ENCODE results near the gene MDH2. TPM values are rescaled to one million over a fixed set of nuclear protein-coding genes. Genes with fewer than 3 reads are reported as not detected.
"Not testable (repeated sequence)": the region's sequence is repeated elsewhere in the genome, so short reads cannot be mapped to it uniquely, and the experiment has no call there.

The MDH2 gene
- 100 to 1,000 TPM; 159 to 161 TPM for total RNA-seq

GRCh38 chr7:76047811-76048667 lies at the start of gene MDH2, which contains the start of gene STYXL1:
Gene MDH2, plus strand, starts transcription at chr7:76048106. Its CDS starts 55 bp downstream, at chr7:76048161.
Gene STYXL1, minus strand, starts transcription at chr7:76048000. Its CDS starts 17,477 bp downstream, at chr7:76030523.
- Mint-ChIP-seq H3K4me1 (peaks cover 56% of the 10 kb centered on the region), H3K9me3 (no peaks in the 10 kb centered on the region), H3K27ac (peak within 1 kb of the TSS; percentile 93), H3K36me3 (ENCODE audit: low read depth) (peaks cover 39% of the 10 kb centered on the region), H3K4me3 (peak within 1 kb of the TSS; percentile 95), H3K27me3 (no peaks in the 10 kb centered on the region)
- ChIA-PET CTCF (interaction anchor here (0.6 to 2.2 kb wide), 7 partner anchors 16 to 270 kb away, joined by 3 to 7 read pairs (median 3); partner anchors contain the start of gene POR), POLR2A (interaction anchor here (0.8 to 2.8 kb wide), 17 partner anchors 9 to 271 kb away, joined by 3 to 18 read pairs (median 5); partner anchors contain the start of genes POR, RHBDD2 and TMEM120A)
- peak; percentile 93 for DNase-seq

- Mint-ChIP-seq H3K27ac (no peak overlapping the region), H3K4me1 (peaks cover 29% of the 10 kb centered on the region), H3K27me3 (no peaks in the 10 kb centered on the region), H3K4me3 (no peak overlapping the region), H3K36me3 (ENCODE audit: low read depth) (peaks cover 60% of the 10 kb centered on the region), H3K9me3 (no peaks in the 10 kb centered on the region)
- no peak for DNase-seq
- ChIA-PET CTCF (no interaction called here), POLR2A (no interaction called here)
Observed at GRCh38 chr7:76000566-76000965, 47.3 kb upstream of the MDH2 start.

- peaks cover 14% of the 10 kb centered on the region for H3K4me1 Mint-ChIP-seq
- ChIA-PET CTCF (no interaction called here), POLR2A (no interaction called here)
- DNase-seq: no peak
- no peaks in the 10 kb centered on the region for H3K27me3 Mint-ChIP-seq
- no peak overlapping the region for H3K4me3 Mint-ChIP-seq
- no peaks in the 10 kb centered on the region for H3K9me3 Mint-ChIP-seq
- peaks cover 50% of the 10 kb centered on the region for H3K36me3 Mint-ChIP-seq (ENCODE audit: low read depth)
- H3K27ac Mint-ChIP-seq: no peak overlapping the region
Observed at GRCh38 chr7:76002139-76002538, 45.8 kb upstream of the MDH2 start.

DNA sequence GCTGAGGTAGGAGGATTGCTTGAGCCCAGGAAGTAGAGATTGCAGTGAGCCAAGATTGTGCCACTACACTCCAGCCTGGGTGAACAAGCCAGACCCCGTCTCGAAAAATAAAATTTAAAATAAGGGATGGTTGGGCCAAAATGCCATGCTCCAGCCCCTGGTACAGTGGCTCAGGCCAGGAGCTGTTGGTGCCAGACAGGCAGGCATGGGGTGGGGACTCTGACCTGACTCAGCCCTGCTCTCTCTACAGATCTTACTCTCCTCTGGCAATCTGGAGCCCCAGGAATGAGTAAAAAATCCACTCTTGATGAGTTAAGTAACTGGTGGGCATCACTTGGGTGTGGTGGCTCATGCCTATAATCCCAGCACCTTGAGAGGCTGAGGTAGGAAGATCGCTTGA lies 45.1 kb upstream of the MDH2 start:
- peaks cover 44% of the 10 kb centered on the region for H3K36me3 Mint-ChIP-seq (ENCODE audit: low read depth)
- H3K27me3 Mint-ChIP-seq: no peaks in the 10 kb centered on the region
- ChIA-PET POLR2A (no interaction called here), CTCF (no interaction called here)
- no peak for DNase-seq
- H3K9me3 Mint-ChIP-seq: no peaks in the 10 kb centered on the region
- no peak overlapping the region for H3K27ac Mint-ChIP-seq
- H3K4me1 Mint-ChIP-seq: peaks cover 10% of the 10 kb centered on the region
- no peak overlapping the region for H3K4me3 Mint-ChIP-seq

DNA sequence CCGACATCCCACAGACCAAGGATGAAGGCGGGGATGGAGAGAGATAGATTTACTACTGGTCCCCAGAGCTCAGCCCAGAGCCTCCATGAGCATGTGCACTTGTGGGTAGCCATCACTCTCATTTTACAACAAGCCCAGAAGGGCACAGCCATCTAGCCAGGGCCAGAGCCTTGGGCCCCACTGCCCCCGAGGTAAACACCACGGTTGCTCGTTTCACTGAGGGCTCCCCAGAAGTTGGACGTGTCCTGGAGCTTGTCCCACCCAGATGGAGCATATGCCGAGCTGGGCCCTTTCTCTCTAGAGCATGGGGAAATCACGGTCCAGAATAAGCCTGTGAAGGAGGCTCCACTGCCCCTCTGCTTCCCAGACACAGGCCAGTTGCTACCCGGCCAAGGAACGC lies 44.6 kb upstream of the MDH2 start:
- Mint-ChIP-seq H3K4me3 (no peak overlapping the region), H3K27me3 (peaks cover 1% of the 10 kb centered on the region), H3K27ac (no peak overlapping the region), H3K4me1 (peaks cover 13% of the 10 kb centered on the region), H3K36me3 (ENCODE audit: low read depth) (peaks cover 45% of the 10 kb centered on the region), H3K9me3 (no peaks in the 10 kb centered on the region)
- POLR2A ChIA-PET: no interaction called here
- CTCF ChIA-PET: no interaction called here
- no peak for DNase-seq

DNA sequence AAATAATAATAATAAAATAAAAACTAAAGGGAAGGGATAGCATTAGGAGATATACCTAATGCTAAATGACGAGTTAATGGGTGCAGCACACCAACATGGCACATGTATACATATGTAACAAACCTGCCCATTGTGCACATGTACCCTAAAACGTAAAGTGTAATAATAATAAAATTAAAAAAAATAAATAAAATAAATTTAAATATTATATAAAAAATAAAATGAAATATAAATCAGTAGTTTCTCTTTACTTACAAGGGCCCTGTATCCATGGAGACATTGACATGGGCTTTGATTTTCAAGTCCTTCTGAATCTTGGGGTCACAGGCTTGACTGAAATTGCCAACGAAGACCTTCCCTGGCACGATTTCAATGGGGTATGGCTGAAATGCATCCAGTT lies 42.9 kb upstream of the MDH2 start:
- H3K4me3 Mint-ChIP-seq, H3K27ac Mint-ChIP-seq, H3K27me3 Mint-ChIP-seq, H3K9me3 Mint-ChIP-seq, DNase-seq, POLR2A ChIA-PET: not testable (repeated sequence)
- peaks cover 37% of the 10 kb centered on the region for H3K36me3 Mint-ChIP-seq (ENCODE audit: low read depth)
- CTCF ChIA-PET: interaction anchor here (0.6 to 0.7 kb wide), 2 partner anchors 16 to 139 kb away, joined by 3 to 4 read pairs; no protein-coding TSS in a partner anchor
- H3K4me1 Mint-ChIP-seq: peaks cover 22% of the 10 kb centered on the region

GRCh38 chr7:76008156-76008687 lies 39.7 kb upstream of the MDH2 start:
- CTCF ChIA-PET: interaction anchor here (1.2 to 3.3 kb wide), 2 partner anchors 12 to 89 kb away, joined by 4 to 24 read pairs; no protein-coding TSS in a partner anchor

GRCh38 chr7:76009672-76010600 lies 38.0 kb upstream of the MDH2 start:
- H3K4me3 Mint-ChIP-seq: peak overlapping the region; percentile 49
- CTCF ChIA-PET: interaction anchor here (0.6 to 3.3 kb wide), 4 partner anchors 10 to 248 kb away, joined by 3 to 24 read pairs (median 4); no protein-coding TSS in a partner anchor

More at GRCh38 chr7:76008156-76008687, 39.7 kb upstream of the MDH2 start:
- Mint-ChIP-seq H3K9me3 (no peaks in the 10 kb centered on the region), H3K27ac (peak overlapping the region; percentile 78), H3K4me3 (no peak overlapping the region), H3K4me1 (peaks cover 31% of the 10 kb centered on the region), H3K27me3 (peaks cover 6% of the 10 kb centered on the region), H3K36me3 (ENCODE audit: low read depth) (peaks cover 42% of the 10 kb centered on the region)
- POLR2A ChIA-PET: interaction anchor here (0.8 to 2.7 kb wide), 5 partner anchors 11 to 93 kb away, joined by 3 to 11 read pairs (median 5); partner anchors contain the start of genes MDH2, POR and STYXL1
- peak; percentile 48 for DNase-seq

GRCh38 chr7:76011442-76011861 lies 36.5 kb upstream of the MDH2 start:
- H3K9me3 Mint-ChIP-seq: no peaks in the 10 kb centered on the region
- H3K27me3 Mint-ChIP-seq: peaks cover 6% of the 10 kb centered on the region
- no peak overlapping the region for H3K4me3 Mint-ChIP-seq
- DNase-seq: no peak
- H3K4me1 Mint-ChIP-seq: peaks cover 31% of the 10 kb centered on the region
- peaks cover 41% of the 10 kb centered on the region for H3K36me3 Mint-ChIP-seq (ENCODE audit: low read depth)
- POLR2A ChIA-PET: interaction anchor here (1.3 kb wide), 1 partner anchor 37 kb away, joined by 4 read pairs; the partner anchor contains the start of genes MDH2 and STYXL1
- CTCF ChIA-PET: interaction anchor here (1.0 to 1.4 kb wide), 2 partner anchors 146 to 249 kb away, joined by 3 to 4 read pairs; no protein-coding TSS in a partner anchor
- no peak overlapping the region for H3K27ac Mint-ChIP-seq

More at GRCh38 chr7:76009672-76010600, 38.0 kb upstream of the MDH2 start:
- DNase-seq: no peak
- Mint-ChIP-seq H3K9me3 (no peaks in the 10 kb centered on the region), H3K27ac (peak overlapping the region; percentile 78), H3K27me3 (peaks cover 6% of the 10 kb centered on the region), H3K36me3 (ENCODE audit: low read depth) (peaks cover 41% of the 10 kb centered on the region), H3K4me1 (peaks cover 31% of the 10 kb centered on the region)
- POLR2A ChIA-PET: interaction anchor here (0.7 to 2.7 kb wide), 4 partner anchors 10 to 95 kb away, joined by 3 to 11 read pairs (median 6); partner anchors contain the start of genes MDH2, POR and STYXL1

- Mint-ChIP-seq H3K9me3 (no peaks in the 10 kb centered on the region), H3K27ac (no peak overlapping the region), H3K4me3 (no peak overlapping the region), H3K27me3 (no peaks in the 10 kb centered on the region), H3K36me3 (ENCODE audit: low read depth) (peaks cover 55% of the 10 kb centered on the region), H3K4me1 (peaks cover 16% of the 10 kb centered on the region)
- no peak for DNase-seq
- CTCF ChIA-PET: no interaction called here
- POLR2A ChIA-PET: no interaction called here
Observed at GRCh38 chr7:76016191-76016947, 31.5 kb upstream of the MDH2 start.

DNA sequence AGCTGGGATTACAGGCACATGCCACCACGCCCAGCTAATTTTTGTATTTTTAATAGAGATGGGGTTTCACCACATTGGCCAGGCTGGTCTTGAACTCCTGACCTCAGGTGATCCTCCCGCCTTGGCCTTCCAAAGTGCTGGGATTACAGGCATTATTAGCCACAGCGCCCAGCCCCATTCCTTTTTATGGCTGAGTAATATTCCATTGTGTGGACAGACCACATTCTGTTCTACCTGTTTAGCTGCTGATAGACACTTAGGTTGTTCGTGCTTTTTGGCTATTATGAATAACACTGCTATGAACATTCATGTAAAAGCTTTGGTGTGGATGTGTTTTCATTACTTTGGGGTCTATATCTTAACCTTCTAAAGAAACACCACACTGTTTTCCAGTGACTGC lies 29.4 kb upstream of the MDH2 start:
- DNase-seq, H3K27me3 Mint-ChIP-seq, H3K27ac Mint-ChIP-seq, POLR2A ChIA-PET, H3K4me3 Mint-ChIP-seq, H3K9me3 Mint-ChIP-seq: not testable (repeated sequence)
- peaks cover 43% of the 10 kb centered on the region for H3K36me3 Mint-ChIP-seq (ENCODE audit: low read depth)
- CTCF ChIA-PET: interaction anchor here (0.6 to 5.4 kb wide), 2 partner anchors 145 to 153 kb away, joined by 4 to 78 read pairs; no protein-coding TSS in a partner anchor
- peaks cover 20% of the 10 kb centered on the region for H3K4me1 Mint-ChIP-seq

All from activated CD4-positive, alpha-beta memory T cell treated with anti-CD3 and anti-CD28 coated beads, Interleukin-2, amount 10 ng/mL, durations not matched to agents 7 days and 5 days (primary cell).